ENCODE measurements around the gene SCN4B.
A peak's percentile ranks its signal among the peaks of the same experiment; 100 is the strongest.

SCN4B gene

GRCh38 chr11:118155776-118156530 is 3.3 kb upstream of the SCN4B start:
- TF ChIP-seq CTCF (conservative IDR thresholded peaks at IDR 0.05): no peak
- no peak overlapping the region; the same call in 1 of the 2 replicates for H3K27ac ChIP-seq

GRCh38 chr11:118154641-118155040 is 2.0 kb upstream of the SCN4B start:
- no peak for TF ChIP-seq CTCF (conservative IDR thresholded peaks at IDR 0.05)

GRCh38 chr11:118153976-118154375 is 1.4 kb upstream of the SCN4B start:
- H3K27ac ChIP-seq: no peak overlapping the region
- TF ChIP-seq CTCF (conservative IDR thresholded peaks at IDR 0.05): no peak

More at GRCh38 chr11:118154641-118155040, 2.0 kb upstream of the SCN4B start:
- H3K27ac ChIP-seq: no peak overlapping the region

- TF ChIP-seq CTCF (conservative IDR thresholded peaks at IDR 0.05): no peak
- H3K27ac ChIP-seq: peak overlapping the region; percentile 69; the same call in 1 of the 2 replicates
Measured at GRCh38 chr11:118153516-118153915, 893 bp upstream of the SCN4B start.

GRCh38 chr11:118152020-118152551 is 537 bp downstream of the SCN4B start:
- H3K27ac ChIP-seq: peak overlapping the region; percentile 69
- no peak for TF ChIP-seq CTCF (conservative IDR thresholded peaks at IDR 0.05)

- 0 out of 2 replicates have a peak, but pooled peaks have one; percentile 29 for TF ChIP-seq CTCF (conservative IDR thresholded peaks at IDR 0.05)
- H3K27ac ChIP-seq: peak overlapping the region; percentile 69
Measured at GRCh38 chr11:118151431-118151830, 1.2 kb downstream of the SCN4B start.

- no peak for TF ChIP-seq CTCF (conservative IDR thresholded peaks at IDR 0.05)
- H3K27ac ChIP-seq: no peak overlapping the region
Measured at GRCh38 chr11:118149493-118149892, 3.1 kb downstream of the SCN4B start.
